Measurements from ENCODE around the gene GSPT1. TPM values are rescaled to one million over a fixed set of nuclear protein-coding genes. Genes with fewer than 3 reads are reported as not detected.

The GSPT1 gene
- total RNA-seq, 5 donors from 2014 or later (not counting 1 experiment from before 2014, with no cell fraction given), result 84.2 to 166 (median 92.5) TPM

DNA sequence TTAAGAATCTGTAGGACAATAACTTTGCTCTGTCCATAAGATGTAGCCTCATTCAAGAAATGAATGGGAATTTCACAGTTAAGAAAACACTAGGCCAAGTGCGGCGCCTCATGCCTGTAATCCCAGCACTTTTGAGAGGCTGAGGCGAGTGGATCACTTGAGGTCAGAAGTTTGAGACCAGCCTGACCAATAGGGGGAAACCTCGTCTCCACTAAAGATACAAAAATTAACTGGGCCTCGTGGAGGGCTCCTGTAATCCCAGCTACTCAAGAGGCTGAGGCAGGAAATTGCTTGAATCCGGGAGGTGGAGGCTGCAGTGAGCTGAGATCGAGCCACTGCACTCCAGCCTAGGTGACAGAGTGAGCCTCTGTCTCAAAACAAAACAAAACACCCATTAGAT lies 44.6 kb downstream of the GSPT1 start:
- Mint-ChIP-seq H3K36me3 (peaks cover 17% of the 10 kb centered on the region), H3K4me3 (no peak overlapping the region), H3K4me1 (peaks cover 0 to 3% (median 0%) of the 10 kb centered on the region in 3 donors), H3K27me3 (no peaks in the 10 kb centered on the region), H3K27ac (peak overlapping the region in 1 of 2 donors; percentile 61), H3K9me3 (no peaks in the 10 kb centered on the region)
- CTCF ChIA-PET, result interaction anchor here (0.5 to 0.6 kb wide), 2 partner anchors 31 to 912 kb away, joined by 3 to 5 read pairs; no protein-coding TSS in a partner anchor
- H3K27ac ChIP-seq (ENCODE audit: low read length), result no peak overlapping the region
- POLR2A ChIA-PET, result interaction anchor here in 1 of 2 donors (0.6 to 0.7 kb wide), 2 partner anchors 73 to 885 kb away, joined by 3 to 4 read pairs; no protein-coding TSS in a partner anchor
- H3K36me3 ChIP-seq (ENCODE audit: control insufficient read depth in 2 of 2, extremely low read depth in 1 of 2, insufficient read depth in 1 of 2, low read length in 1 of 2), result peaks cover 0 to 51% of the 10 kb centered on the region in 2 donors
- no peak for DNase-seq
- no peak overlapping the region for H3K4me3 ChIP-seq (ENCODE audit: control insufficient read depth in 1 of 2, extremely low read depth in 1 of 2, low read length in 1 of 2)
- no peaks in the 10 kb centered on the region for H3K27me3 ChIP-seq (replicated peaks in 1 of 2; ENCODE audit: control insufficient read depth in 2 of 2, extremely low read depth in 1 of 2, insufficient read depth in 2 of 2, low read length in 1 of 2)
- 100% methylated on average over 3 of the region's 7 CpGs for WGBS (ENCODE audit: insufficient coverage)
- H3K9me3 ChIP-seq, result no peaks in the 10 kb centered on the region
- no peak for ATAC-seq (replicated peaks in 1 of 4)
- no peaks in the 10 kb centered on the region for H3K4me1 ChIP-seq (ENCODE audit: control insufficient read depth in 1 of 2, extremely low read depth in 1 of 2, insufficient read depth in 2 of 2, low read length in 2 of 2)

GRCh38 chr16:11870399-11870798 lies 45.4 kb downstream of the GSPT1 start:
- CTCF ChIA-PET, result no interaction called here

GRCh38 chr16:11869353-11870228 lies 46.2 kb downstream of the GSPT1 start:
- DNase-seq, result no peak
- peak overlapping the region; percentile 6 to 23 for H3K27ac Mint-ChIP-seq
- POLR2A ChIA-PET, result no interaction called here
- Histone ChIP-seq H3K4me3 (ENCODE audit: control insufficient read depth in 1 of 2, extremely low read depth in 1 of 2, low read length in 1 of 2) (no peak overlapping the region), H3K27me3 (replicated peaks in 1 of 2; ENCODE audit: control insufficient read depth in 2 of 2, extremely low read depth in 1 of 2, insufficient read depth in 2 of 2, low read length in 1 of 2) (no peaks in the 10 kb centered on the region), H3K27ac (ENCODE audit: low read length) (no peak overlapping the region), H3K9me3 (no peaks in the 10 kb centered on the region), H3K4me1 (ENCODE audit: control insufficient read depth in 1 of 2, extremely low read depth in 1 of 2, insufficient read depth in 2 of 2, low read length in 2 of 2) (no peaks in the 10 kb centered on the region), H3K36me3 (ENCODE audit: control insufficient read depth in 2 of 2, extremely low read depth in 1 of 2, insufficient read depth in 1 of 2, low read length in 1 of 2) (peaks cover 0 to 37% of the 10 kb centered on the region in 2 donors)
- CTCF ChIA-PET, result interaction anchor here in 1 of 2 donors (0.5 to 0.7 kb wide), 3 partner anchors 16 to 478 kb away, joined by 3 read pairs; no protein-coding TSS in a partner anchor
- H3K36me3 Mint-ChIP-seq, result peaks cover 9% of the 10 kb centered on the region
- peaks cover 2 to 15% (median 11%) of the 10 kb centered on the region in 3 donors for H3K4me1 Mint-ChIP-seq
- H3K27me3 Mint-ChIP-seq, result no peaks in the 10 kb centered on the region
- no peak for ATAC-seq (replicated peaks in 1 of 4)
- whole genome bisulfite sequencing (ENCODE audit: insufficient coverage), result 96% methylated on average over 3 of the region's 8 CpGs
- H3K9me3 Mint-ChIP-seq, result no peaks in the 10 kb centered on the region
- no peak overlapping the region for H3K4me3 Mint-ChIP-seq

More at GRCh38 chr16:11870399-11870798, 45.4 kb downstream of the GSPT1 start:
- H3K9me3 Mint-ChIP-seq, result no peaks in the 10 kb centered on the region
- Histone ChIP-seq H3K36me3 (ENCODE audit: control insufficient read depth in 2 of 2, extremely low read depth in 1 of 2, insufficient read depth in 1 of 2, low read length in 1 of 2) (peaks cover 0 to 43% of the 10 kb centered on the region in 2 donors), H3K9me3 (no peaks in the 10 kb centered on the region), H3K27me3 (replicated peaks in 1 of 2; ENCODE audit: control insufficient read depth in 2 of 2, extremely low read depth in 1 of 2, insufficient read depth in 2 of 2, low read length in 1 of 2) (no peaks in the 10 kb centered on the region), H3K27ac (ENCODE audit: low read length) (no peak overlapping the region), H3K4me3 (ENCODE audit: control insufficient read depth in 1 of 2, extremely low read depth in 1 of 2, low read length in 1 of 2) (no peak overlapping the region), H3K4me1 (ENCODE audit: control insufficient read depth in 1 of 2, extremely low read depth in 1 of 2, insufficient read depth in 2 of 2, low read length in 2 of 2) (no peaks in the 10 kb centered on the region)
- ATAC-seq (replicated peaks in 1 of 4) (no peak), DNase-seq (no peak)
- peaks cover 11% of the 10 kb centered on the region for H3K36me3 Mint-ChIP-seq
- H3K27me3 Mint-ChIP-seq, result no peaks in the 10 kb centered on the region
- H3K4me1 Mint-ChIP-seq, result peaks cover 2 to 7% (median 4%) of the 10 kb centered on the region in 3 donors
- H3K27ac Mint-ChIP-seq, result no peak overlapping the region
- no peak overlapping the region for H3K4me3 Mint-ChIP-seq
- 90% methylated on average over 2 of the region's 3 CpGs for WGBS (ENCODE audit: insufficient coverage)
- POLR2A ChIA-PET, result no interaction called here

- no peak for DNase-seq
- ChIA-PET POLR2A (interaction anchor here (0.7 kb wide), 2 partner anchors 20 to 42 kb away, joined by 7 read pairs; no protein-coding TSS in a partner anchor), CTCF (interaction anchor here in 1 of 2 donors (1.2 kb wide), 1 partner anchor 9 kb away, joined by 6 read pairs; no protein-coding TSS in a partner anchor)
- Mint-ChIP-seq H3K9me3 (no peaks in the 10 kb centered on the region), H3K36me3 (peaks cover 6% of the 10 kb centered on the region), H3K27ac (no peak overlapping the region), H3K4me3 (no peak overlapping the region), H3K27me3 (no peaks in the 10 kb centered on the region), H3K4me1 (peaks cover 2 to 16% (median 14%) of the 10 kb centered on the region in 3 donors)
- ATAC-seq (replicated peaks in 1 of 4), result no peak
- Histone ChIP-seq H3K27me3 (replicated peaks in 1 of 2; ENCODE audit: control insufficient read depth in 2 of 2, extremely low read depth in 1 of 2, insufficient read depth in 2 of 2, low read length in 1 of 2) (no peaks in the 10 kb centered on the region), H3K36me3 (ENCODE audit: control insufficient read depth in 2 of 2, extremely low read depth in 1 of 2, insufficient read depth in 1 of 2, low read length in 1 of 2) (peaks cover 0 to 27% of the 10 kb centered on the region in 2 donors), H3K27ac (ENCODE audit: low read length) (no peak overlapping the region), H3K4me3 (ENCODE audit: control insufficient read depth in 1 of 2, extremely low read depth in 1 of 2, low read length in 1 of 2) (no peak overlapping the region), H3K9me3 (no peaks in the 10 kb centered on the region), H3K4me1 (ENCODE audit: control insufficient read depth in 1 of 2, extremely low read depth in 1 of 2, insufficient read depth in 2 of 2, low read length in 2 of 2) (no peaks in the 10 kb centered on the region)
- WGBS (ENCODE audit: insufficient coverage), result no CpG with 5 or more reads among the region's 2 CpGs
Observed at GRCh38 chr16:11868412-11868980, 47.3 kb downstream of the GSPT1 start.

DNA sequence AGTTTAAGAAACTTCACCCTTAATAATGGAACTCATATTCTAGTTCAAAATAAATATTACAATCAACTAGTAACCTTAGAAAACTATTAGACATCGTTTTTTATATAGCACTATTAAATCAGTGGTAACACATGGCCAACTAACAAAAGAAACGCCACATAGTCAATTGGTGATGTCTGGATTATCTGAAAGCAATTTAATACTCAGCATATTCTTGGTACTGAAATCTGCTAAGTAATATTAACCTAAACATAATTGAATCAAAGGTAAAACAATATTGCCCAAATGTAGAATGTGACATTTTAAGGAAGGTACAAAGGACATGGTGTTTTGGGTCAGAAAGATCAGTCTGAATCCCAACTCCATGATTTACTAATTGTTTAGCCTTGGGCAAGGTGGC lies 53.3 kb downstream of the GSPT1 start:
- no CpG with 5 or more reads among the region's 2 CpGs for WGBS (ENCODE audit: insufficient coverage)
- peaks cover 10 to 22% (median 19%) of the 10 kb centered on the region in 3 donors for H3K4me1 Mint-ChIP-seq
- ChIA-PET POLR2A (interaction anchor here in 1 of 2 donors (0.7 kb wide), 1 partner anchor 11 kb away, joined by 6 read pairs; no protein-coding TSS in a partner anchor), CTCF (no interaction called here)
- Histone ChIP-seq H3K4me1 (ENCODE audit: control insufficient read depth in 1 of 2, extremely low read depth in 1 of 2, insufficient read depth in 2 of 2, low read length in 2 of 2) (no peaks in the 10 kb centered on the region), H3K27me3 (replicated peaks in 1 of 2; ENCODE audit: control insufficient read depth in 2 of 2, extremely low read depth in 1 of 2, insufficient read depth in 2 of 2, low read length in 1 of 2) (no peaks in the 10 kb centered on the region), H3K9me3 (no peaks in the 10 kb centered on the region), H3K36me3 (ENCODE audit: control insufficient read depth in 2 of 2, extremely low read depth in 1 of 2, insufficient read depth in 1 of 2, low read length in 1 of 2) (peaks cover 0 to under 1% of the 10 kb centered on the region in 2 donors), H3K4me3 (ENCODE audit: control insufficient read depth in 1 of 2, extremely low read depth in 1 of 2, low read length in 1 of 2) (no peak overlapping the region), H3K27ac (ENCODE audit: low read length) (no peak overlapping the region)
- peaks cover 4% of the 10 kb centered on the region for H3K36me3 Mint-ChIP-seq
- no peak for DNase-seq
- H3K9me3 Mint-ChIP-seq, result no peaks in the 10 kb centered on the region
- no peak for ATAC-seq (replicated peaks in 1 of 4)
- H3K4me3 Mint-ChIP-seq, result no peak overlapping the region
- H3K27ac Mint-ChIP-seq, result no peak overlapping the region
- H3K27me3 Mint-ChIP-seq, result no peaks in the 10 kb centered on the region

- Mint-ChIP-seq H3K9me3 (no peaks in the 10 kb centered on the region), H3K27me3 (no peaks in the 10 kb centered on the region), H3K27ac (no peak overlapping the region), H3K36me3 (peaks cover 6% of the 10 kb centered on the region), H3K4me3 (no peak overlapping the region), H3K4me1 (peaks cover 39 to 42% (median 40%) of the 10 kb centered on the region in 3 donors)
- ChIA-PET POLR2A (interaction anchor here in 1 of 2 donors (0.6 to 0.8 kb wide), 2 partner anchors 18 to 128 kb away, joined by 3 read pairs; no protein-coding TSS in a partner anchor), CTCF (interaction anchor here in 1 of 2 donors (0.6 kb wide), 2 partner anchors 9 to 119 kb away, joined by 3 to 5 read pairs; partner anchors contain the start of gene SNX29)
- WGBS (ENCODE audit: insufficient coverage), result 100% methylated on average over 1 of the region's 4 CpGs
- Histone ChIP-seq H3K4me1 (ENCODE audit: control insufficient read depth in 1 of 2, extremely low read depth in 1 of 2, insufficient read depth in 2 of 2, low read length in 2 of 2) (peaks cover 10 to 18% of the 10 kb centered on the region in 2 experiments), H3K4me3 (ENCODE audit: control insufficient read depth in 1 of 2, extremely low read depth in 1 of 2, low read length in 1 of 2) (no peak overlapping the region), H3K9me3 (no peaks in the 10 kb centered on the region), H3K27ac (ENCODE audit: low read length) (no peak overlapping the region), H3K36me3 (ENCODE audit: control insufficient read depth in 2 of 2, extremely low read depth in 1 of 2, insufficient read depth in 1 of 2, low read length in 1 of 2) (peaks cover 0 to 2% of the 10 kb centered on the region in 2 donors), H3K27me3 (replicated peaks in 1 of 2; ENCODE audit: control insufficient read depth in 2 of 2, extremely low read depth in 1 of 2, insufficient read depth in 2 of 2, low read length in 1 of 2) (no peaks in the 10 kb centered on the region)
- ATAC-seq (replicated peaks in 1 of 4), result no peak
- DNase-seq, result no peak
Observed at GRCh38 chr16:11857161-11857560, 58.6 kb downstream of the GSPT1 start.

Data from T-cell (primary cell).